Measurements from ENCODE around the gene GPR62.

GPR62 gene

GRCh38 chr3:51938780-51939425, 16.3 kb upstream of the GPR62 start:
- no peak for DNase-seq

- no peak for DNase-seq
These were observed 14.3 kb upstream of the GPR62 start for GRCh38 chr3:51940648-51941462.

- DNase-seq: no peak
These were observed 13.8 kb upstream of the GPR62 start for GRCh38 chr3:51941463-51941797.

- peak; percentile 96 to 99 for DNase-seq
These were observed 13.2 kb upstream of the GPR62 start, which contains the start of the genes PARP3 and RRP9 for GRCh38 chr3:51941798-51942602. TSS of gene PARP3 (plus strand) at chr3:51942363. CDS start at chr3:51943356, 993 bp downstream. TSS of gene RRP9 (minus strand) at chr3:51941904. CDS start at chr3:51941867, 37 bp downstream.

- no peak for DNase-seq
These were observed 12.4 kb upstream of the GPR62 start for GRCh38 chr3:51942603-51943450.

GRCh38 chr3:51943451-51944391, 11.5 kb upstream of the GPR62 start:
- no peak for DNase-seq

GRCh38 chr3:51944451-51945021, 10.6 kb upstream of the GPR62 start:
- no peak for DNase-seq

- DNase-seq: no peak
These were observed 9.9 kb upstream of the GPR62 start for GRCh38 chr3:51945031-51945840.

- DNase-seq: no peak
These were observed 9.1 kb upstream of the GPR62 start for GRCh38 chr3:51945926-51946705.

- no peak for DNase-seq
These were observed 8.4 kb upstream of the GPR62 start for GRCh38 chr3:51946796-51947195.

- DNase-seq: no peak
These were observed 7.8 kb upstream of the GPR62 start for GRCh38 chr3:51947215-51947900.

- DNase-seq: no peak
These were observed 7.1 kb upstream of the GPR62 start for GRCh38 chr3:51948016-51948580.

GRCh38 chr3:51949121-51949520, 6.1 kb upstream of the GPR62 start:
- no peak for DNase-seq

GRCh38 chr3:51950899-51951298, 4.3 kb upstream of the GPR62 start:
- DNase-seq: no peak

- DNase-seq: no peak
These were observed 1.7 kb upstream of the GPR62 start for GRCh38 chr3:51953445-51953844.

- DNase-seq: no peak
These were observed 1.1 kb upstream of the GPR62 start for GRCh38 chr3:51954105-51954504.

- no peak for DNase-seq
These were observed 468 bp upstream of the GPR62 start for GRCh38 chr3:51954713-51955112.
